Measurements from ENCODE around the gene TMEM164.

Gene TMEM164

GRCh38 chrX:110162867-110163266 is 160.0 kb downstream of the TMEM164 start:
- no peak overlapping the region for H3K14ac ChIP-seq (ENCODE audit: low read length)
- H3K4me1 ChIP-seq (ENCODE audit: control insufficient read depth in 1 of 2, insufficient read depth in 2 of 2, low read length in 2 of 2): peaks cover 0 to 8% of the 10 kb centered on the region in 2 experiments
- no peaks in the 10 kb centered on the region for H3K9me3 ChIP-seq (ENCODE audit: insufficient read depth, low read depth, low read length)
- no peak overlapping the region for H3K18ac ChIP-seq (ENCODE audit: low read length)
- no peak overlapping the region for H2AK5ac ChIP-seq (ENCODE audit: low read length)
- no peak overlapping the region for H3K9ac ChIP-seq (ENCODE audit: low read length)
- H4K8ac ChIP-seq (ENCODE audit: low read depth, low read length): no peak overlapping the region
- no peak overlapping the region for H2BK12ac ChIP-seq (ENCODE audit: low read length)
- H3K4ac ChIP-seq (ENCODE audit: low read depth, low read length): no peak overlapping the region
- H3K36me3 ChIP-seq (ENCODE audit: control insufficient read depth in 1 of 2, insufficient read depth in 2 of 2, low read length in 2 of 2): no peaks in the 10 kb centered on the region
- H3K23ac ChIP-seq (ENCODE audit: low read length): no peak overlapping the region
- no peak overlapping the region for H2BK5ac ChIP-seq (ENCODE audit: low read depth, low read length, poor library complexity)
- H3K79me2 ChIP-seq (ENCODE audit: control insufficient read depth, insufficient read depth, low read length, poor library complexity): no peaks in the 10 kb centered on the region
- no peak overlapping the region for H4K12ac ChIP-seq (ENCODE audit: low read depth, low read length)
- H3K4me2 ChIP-seq (ENCODE audit: low read length): no peak overlapping the region
- H4K91ac ChIP-seq (ENCODE audit: low read depth, low read length): no peak overlapping the region
- peak; percentile 40 to 77 for DNase-seq
- no peaks in the 10 kb centered on the region for H3K27me3 ChIP-seq (ENCODE audit: insufficient read depth, low read length)
- peaks cover 5% of the 10 kb centered on the region for H3K79me1 ChIP-seq (ENCODE audit: low read length)
- H2BK120ac ChIP-seq (ENCODE audit: insufficient read depth, low read length, poor library complexity): no peak overlapping the region
- no CpG with 5 or more reads among the region's 1 CpG for WGBS (ENCODE audit: extremely low coverage, insufficient coverage, insufficient read length)
- H3K4me3 ChIP-seq (ENCODE audit: low read depth, low read length): no peak overlapping the region
- H3K27ac ChIP-seq (ENCODE audit: low read depth, low read length): no peak overlapping the region
- H2AFZ ChIP-seq (ENCODE audit: insufficient read depth, low read length, poor library complexity): no peak overlapping the region

- Histone ChIP-seq H3K4me3 (ENCODE audit: low read depth, low read length) (no peak overlapping the region), H2BK12ac (ENCODE audit: low read length) (no peak overlapping the region), H4K12ac (ENCODE audit: low read depth, low read length) (no peak overlapping the region), H2AK5ac (ENCODE audit: low read length) (no peak overlapping the region), H3K18ac (ENCODE audit: low read length) (no peak overlapping the region), H2BK5ac (ENCODE audit: low read depth, low read length, poor library complexity) (no peak overlapping the region), H2AFZ (ENCODE audit: insufficient read depth, low read length, poor library complexity) (no peak overlapping the region), H3K79me1 (ENCODE audit: low read length) (peaks cover 5% of the 10 kb centered on the region), H3K27me3 (ENCODE audit: insufficient read depth, low read length) (no peaks in the 10 kb centered on the region), H2BK120ac (ENCODE audit: insufficient read depth, low read length, poor library complexity) (no peak overlapping the region), H4K8ac (ENCODE audit: low read depth, low read length) (no peak overlapping the region), H3K36me3 (ENCODE audit: control insufficient read depth in 1 of 2, insufficient read depth in 2 of 2, low read length in 2 of 2) (no peaks in the 10 kb centered on the region), H3K9ac (ENCODE audit: low read length) (no peak overlapping the region), H3K23ac (ENCODE audit: low read length) (no peak overlapping the region), H3K9me3 (ENCODE audit: insufficient read depth, low read depth, low read length) (no peaks in the 10 kb centered on the region), H3K79me2 (ENCODE audit: control insufficient read depth, insufficient read depth, low read length, poor library complexity) (no peaks in the 10 kb centered on the region), H4K91ac (ENCODE audit: low read depth, low read length) (no peak overlapping the region), H3K4me1 (ENCODE audit: control insufficient read depth in 1 of 2, insufficient read depth in 2 of 2, low read length in 2 of 2) (peaks cover 3 to 12% of the 10 kb centered on the region in 2 experiments), H3K14ac (ENCODE audit: low read length) (no peak overlapping the region), H3K4me2 (ENCODE audit: low read length) (no peak overlapping the region), H3K27ac (ENCODE audit: low read depth, low read length) (no peak overlapping the region), H3K4ac (ENCODE audit: low read depth, low read length) (no peak overlapping the region)
- DNase-seq: no peak
- no CpG with 5 or more reads among the region's 3 CpGs for WGBS (ENCODE audit: extremely low coverage, insufficient coverage, insufficient read length)
Observed at GRCh38 chrX:110163488-110163887, 160.6 kb downstream of the TMEM164 start.

GRCh38 chrX:110167952-110168451 is 165.1 kb downstream of the TMEM164 start:
- no peak overlapping the region for H2BK12ac ChIP-seq (ENCODE audit: low read length)
- no CpG with 5 or more reads among the region's 9 CpGs for WGBS (ENCODE audit: extremely low coverage, insufficient coverage, insufficient read length)

GRCh38 chrX:110168585-110168984 is 165.7 kb downstream of the TMEM164 start:
- WGBS (ENCODE audit: extremely low coverage, insufficient coverage, insufficient read length): no CpG with 5 or more reads among the region's 4 CpGs
- DNase-seq: no peak
- Histone ChIP-seq H2BK5ac (ENCODE audit: low read depth, low read length, poor library complexity) (no peak overlapping the region), H3K4ac (ENCODE audit: low read depth, low read length) (no peak overlapping the region), H4K12ac (ENCODE audit: low read depth, low read length) (no peak overlapping the region), H3K27ac (ENCODE audit: low read depth, low read length) (no peak overlapping the region), H3K18ac (ENCODE audit: low read length) (no peak overlapping the region), H2AK5ac (ENCODE audit: low read length) (no peak overlapping the region), H3K4me1 (ENCODE audit: control insufficient read depth in 1 of 2, insufficient read depth in 2 of 2, low read length in 2 of 2) (peaks cover 3 to 4% of the 10 kb centered on the region in 2 experiments), H3K4me3 (ENCODE audit: low read depth, low read length) (no peak overlapping the region), H3K27me3 (ENCODE audit: insufficient read depth, low read length) (no peaks in the 10 kb centered on the region), H3K23ac (ENCODE audit: low read length) (no peak overlapping the region), H3K4me2 (ENCODE audit: low read length) (no peak overlapping the region), H3K79me1 (ENCODE audit: low read length) (no peaks in the 10 kb centered on the region), H3K79me2 (ENCODE audit: control insufficient read depth, insufficient read depth, low read length, poor library complexity) (no peaks in the 10 kb centered on the region), H2BK120ac (ENCODE audit: insufficient read depth, low read length, poor library complexity) (no peak overlapping the region), H3K36me3 (ENCODE audit: control insufficient read depth in 1 of 2, insufficient read depth in 2 of 2, low read length in 2 of 2) (no peaks in the 10 kb centered on the region), H3K9me3 (ENCODE audit: insufficient read depth, low read depth, low read length) (no peaks in the 10 kb centered on the region), H3K14ac (ENCODE audit: low read length) (no peak overlapping the region), H2AFZ (ENCODE audit: insufficient read depth, low read length, poor library complexity) (no peak overlapping the region), H4K8ac (ENCODE audit: low read depth, low read length) (no peak overlapping the region), H2BK12ac (ENCODE audit: low read length) (no peak overlapping the region), H3K9ac (ENCODE audit: low read length) (no peak overlapping the region), H4K91ac (ENCODE audit: low read depth, low read length) (no peak overlapping the region)

More at GRCh38 chrX:110167952-110168451, 165.1 kb downstream of the TMEM164 start:
- no peak overlapping the region for H3K23ac ChIP-seq (ENCODE audit: low read length)
- no peak overlapping the region for H4K8ac ChIP-seq (ENCODE audit: low read depth, low read length)
- no peaks in the 10 kb centered on the region for H3K36me3 ChIP-seq (ENCODE audit: control insufficient read depth in 1 of 2, insufficient read depth in 2 of 2, low read length in 2 of 2)
- no peak overlapping the region for H4K12ac ChIP-seq (ENCODE audit: low read depth, low read length)
- peaks cover 3 to 4% of the 10 kb centered on the region in 2 experiments for H3K4me1 ChIP-seq (ENCODE audit: control insufficient read depth in 1 of 2, insufficient read depth in 2 of 2, low read length in 2 of 2)
- H2BK120ac ChIP-seq (ENCODE audit: insufficient read depth, low read length, poor library complexity): no peak overlapping the region
- no peak overlapping the region for H3K14ac ChIP-seq (ENCODE audit: low read length)
- H2AFZ ChIP-seq (ENCODE audit: insufficient read depth, low read length, poor library complexity): no peak overlapping the region
- H3K9me3 ChIP-seq (ENCODE audit: insufficient read depth, low read depth, low read length): no peaks in the 10 kb centered on the region
- no peaks in the 10 kb centered on the region for H3K27me3 ChIP-seq (ENCODE audit: insufficient read depth, low read length)
- no peak overlapping the region for H3K4ac ChIP-seq (ENCODE audit: low read depth, low read length)
- no peak overlapping the region for H3K9ac ChIP-seq (ENCODE audit: low read length)
- no peak overlapping the region for H3K4me3 ChIP-seq (ENCODE audit: low read depth, low read length)
- H3K79me1 ChIP-seq (ENCODE audit: low read length): no peaks in the 10 kb centered on the region
- DNase-seq: peak; percentile 40 to 71
- H3K18ac ChIP-seq (ENCODE audit: low read length): no peak overlapping the region
- no peaks in the 10 kb centered on the region for H3K79me2 ChIP-seq (ENCODE audit: control insufficient read depth, insufficient read depth, low read length, poor library complexity)
- H3K27ac ChIP-seq (ENCODE audit: low read depth, low read length): no peak overlapping the region
- H3K4me2 ChIP-seq (ENCODE audit: low read length): no peak overlapping the region
- H2AK5ac ChIP-seq (ENCODE audit: low read length): no peak overlapping the region
- H4K91ac ChIP-seq (ENCODE audit: low read depth, low read length): no peak overlapping the region
- H2BK5ac ChIP-seq (ENCODE audit: low read depth, low read length, poor library complexity): no peak overlapping the region
